Thoracic aorta (tissue), 2 donors: ENCODE measurements around the gene ACR. TPM values are rescaled to one million over a fixed set of nuclear protein-coding genes. Genes with fewer than 3 reads are reported as not detected.

Experiments used
- ATAC-seq: fragments of 150-250 bp; one replicate; pipeline ENCODE4 v1.8.0; 2017; ENCODE audit warnings: low read depth; ENCODE audit not compliant: insufficient number of reproducible peaks, low FRiP score
- DNase-seq: peaks from one replicate; pipeline ENCODE4 v3.0.0-alpha.2; 2020; ENCODE audit warnings: low spot score
- H3K27ac ChIP-seq, 2 donors: fragments of 200-600 bp; sonication (generic); 1 replicate in 1 of 2; 2 replicates in 1 of 2; pipeline ENCODE4 v1.5.1; 2016; ENCODE audit warnings: mild to moderate bottlenecking in 2 of 2, moderate library complexity in 2 of 2
- H3K27me3 ChIP-seq: fragments of 200-600 bp; sonication (generic); replicated peaks from 2 replicates; pipeline ENCODE4 v1.6.0; 2016; ENCODE audit warnings: mild to moderate bottlenecking; ENCODE audit not compliant: insufficient read depth
- H3K36me3 ChIP-seq: fragments of 200-600 bp; sonication (generic); one replicate; pipeline ENCODE4 v1.5.1; 2016
- H3K4me1 ChIP-seq, 2 donors: fragments of 200-600 bp; sonication (generic); 1 replicate in 1 of 2; 2 replicates in 1 of 2; pipeline versions ENCODE4 v1.5.1 to v1.6.0; 2016; ENCODE audit warnings: low read depth in 2 of 2, mild to moderate bottlenecking in 1 of 2; ENCODE audit not compliant: control insufficient read depth in 1 of 2
- H3K4me3 ChIP-seq: fragments of 200-600 bp; sonication (generic); 2 replicates; pipeline ENCODE4 v1.5.1; 2016; ENCODE audit warnings: mild to moderate bottlenecking
- H3K9me3 ChIP-seq: fragments of 200-600 bp; sonication (generic); 2 replicates; pipeline ENCODE4 v1.5.1; 2016
- total RNA-seq, 2 donors: library from RNA; depleted of rRNA; stranded (reverse); fragments of >200 nt; gene quantifications; one replicate each; pipeline versions ENCODE4 v1.1.0 to v1.2.3, GENCODE V29; 2016
- TF ChIP-seq, protein P1 (sequence below): fragments of 200-600 bp; sonication (generic); IDR thresholded peaks from one replicate; pipeline ENCODE4 v1.5.1; 2019; ENCODE audit warnings: antibody characterized with exemption

ACR gene
- not detected for total RNA-seq

- Histone ChIP-seq H3K9me3 (no peaks in the 10 kb centered on the region), H3K27ac (no peak within 1 kb of the TSS), H3K27me3 (no peaks in the 10 kb centered on the region), H3K4me3 (no peak within 1 kb of the TSS), H3K36me3 (no peaks in the 10 kb centered on the region), H3K4me1 (no peaks in the 10 kb centered on the region)
- TF ChIP-seq, protein P1, sequence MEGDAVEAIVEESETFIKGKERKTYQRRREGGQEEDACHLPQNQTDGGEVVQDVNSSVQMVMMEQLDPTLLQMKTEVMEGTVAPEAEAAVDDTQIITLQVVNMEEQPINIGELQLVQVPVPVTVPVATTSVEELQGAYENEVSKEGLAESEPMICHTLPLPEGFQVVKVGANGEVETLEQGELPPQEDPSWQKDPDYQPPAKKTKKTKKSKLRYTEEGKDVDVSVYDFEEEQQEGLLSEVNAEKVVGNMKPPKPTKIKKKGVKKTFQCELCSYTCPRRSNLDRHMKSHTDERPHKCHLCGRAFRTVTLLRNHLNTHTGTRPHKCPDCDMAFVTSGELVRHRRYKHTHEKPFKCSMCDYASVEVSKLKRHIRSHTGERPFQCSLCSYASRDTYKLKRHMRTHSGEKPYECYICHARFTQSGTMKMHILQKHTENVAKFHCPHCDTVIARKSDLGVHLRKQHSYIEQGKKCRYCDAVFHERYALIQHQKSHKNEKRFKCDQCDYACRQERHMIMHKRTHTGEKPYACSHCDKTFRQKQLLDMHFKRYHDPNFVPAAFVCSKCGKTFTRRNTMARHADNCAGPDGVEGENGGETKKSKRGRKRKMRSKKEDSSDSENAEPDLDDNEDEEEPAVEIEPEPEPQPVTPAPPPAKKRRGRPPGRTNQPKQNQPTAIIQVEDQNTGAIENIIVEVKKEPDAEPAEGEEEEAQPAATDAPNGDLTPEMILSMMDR = no peak
- DNase-seq (no peak), ATAC-seq (no peak)
Measured at GRCh38 chr22:50737728-50738648, at the start of gene ACR. Gene ACR, plus strand, starts transcription at chr22:50738204. Its CDS starts 32 bp downstream, at chr22:50738236.

GRCh38 chr22:50688448-50688847 lies 49.6 kb upstream of the ACR start:
- Histone ChIP-seq H3K27me3 (no peaks in the 10 kb centered on the region), H3K36me3 (no peaks in the 10 kb centered on the region), H3K9me3 (no peaks in the 10 kb centered on the region), H3K4me3 (no peak overlapping the region), H3K4me1 (no peaks in the 10 kb centered on the region), H3K27ac (no peak overlapping the region)
- DNase-seq (no peak), ATAC-seq (no peak)
- TF ChIP-seq, protein P1 = no peak

GRCh38 chr22:50691521-50691920 lies 46.5 kb upstream of the ACR start:
- DNase-seq (no peak), ATAC-seq (no peak)
- Histone ChIP-seq H3K4me3 (no peak overlapping the region), H3K9me3 (no peaks in the 10 kb centered on the region), H3K4me1 (no peaks in the 10 kb centered on the region), H3K27ac (no peak overlapping the region), H3K27me3 (no peaks in the 10 kb centered on the region), H3K36me3 (no peaks in the 10 kb centered on the region)
- TF ChIP-seq, protein P1 = no peak

- Histone ChIP-seq H3K36me3 (no peaks in the 10 kb centered on the region), H3K9me3 (no peaks in the 10 kb centered on the region), H3K4me1 (peaks cover 0 to 4% of the 10 kb centered on the region in 2 donors), H3K27me3 (no peaks in the 10 kb centered on the region), H3K4me3 (no peak overlapping the region), H3K27ac (no peak overlapping the region)
- DNase-seq (no peak), ATAC-seq (no peak)
- TF ChIP-seq, protein P1 = no peak
Measured at GRCh38 chr22:50693462-50693861, 44.5 kb upstream of the ACR start.

DNA sequence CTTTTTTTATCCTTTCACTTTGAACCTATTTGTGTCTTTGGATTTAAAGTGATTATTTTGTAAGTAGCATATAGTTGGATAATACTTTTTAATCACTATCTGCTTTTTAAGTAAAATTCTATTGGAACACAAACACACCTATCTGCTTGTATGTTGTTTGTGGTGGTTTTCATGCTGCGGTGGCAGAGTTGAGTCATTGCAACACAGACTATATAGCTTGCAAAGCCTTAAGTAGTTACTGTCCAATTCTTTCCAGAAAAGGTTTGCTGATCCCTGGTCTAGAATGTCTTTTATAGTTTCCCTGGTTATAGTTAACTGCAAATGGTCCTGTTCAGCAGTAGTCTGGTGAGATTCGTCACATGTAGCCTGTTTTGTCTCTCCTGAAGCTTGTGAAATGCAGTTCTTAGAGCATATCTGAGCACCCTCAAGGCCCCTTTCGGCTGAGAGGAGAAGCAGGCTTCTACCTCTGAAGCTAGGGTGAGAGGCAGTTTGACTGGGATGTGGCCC lies 43.9 kb upstream of the ACR start:
- Histone ChIP-seq H3K36me3 (no peaks in the 10 kb centered on the region), H3K9me3 (no peaks in the 10 kb centered on the region), H3K4me3 (no peak overlapping the region), H3K4me1 (peaks cover 0 to 4% of the 10 kb centered on the region in 2 donors), H3K27ac (no peak overlapping the region), H3K27me3 (no peaks in the 10 kb centered on the region)
- ATAC-seq (no peak), DNase-seq (no peak)
- TF ChIP-seq, protein P1 = no peak
